ENCODE results near the gene SH2D4B.

GRCh38 chr10:80524190-80524909 lies 13.4 kb upstream of the SH2D4B start:
- no peak for TF ChIP-seq CTCF (IDR thresholded peaks at IDR 0.05; ENCODE audit: extremely low read depth in 1 of 2, insufficient read depth in 1 of 2, low read depth in 1 of 2, low read length in 2 of 2)
- peak; percentile 39 for TF ChIP-seq POLR2A (IDR thresholded peaks at IDR 0.05; ENCODE audit: low read depth, low read length)
- TF ChIP-seq FOS (IDR thresholded peaks at IDR 0.05; ENCODE audit: borderline replicate concordance, insufficient read depth, low read length) = no peak

Data from endothelial cell of umbilical vein (primary cell).